GM18502 (cell line): ENCODE results near the gene ADIPOR2.

Experiments
- ATAC-seq: cut with Tn5 transposase; IDR thresholded peaks from one replicate; pipeline ENCODE4 v1.9.1; 2021; ENCODE audit warnings: mild to moderate bottlenecking; ENCODE audit not compliant: unreplicated experiment, poor library complexity

Gene ADIPOR2

GRCh38 chr12:1690578-1691122 lies at the start of gene ADIPOR2:
Gene ADIPOR2 (plus strand): TSS chr12:1691070. CDS start chr12:1754344, 63,274 bp downstream.
- ATAC-seq, result peak; percentile 95

DNA sequence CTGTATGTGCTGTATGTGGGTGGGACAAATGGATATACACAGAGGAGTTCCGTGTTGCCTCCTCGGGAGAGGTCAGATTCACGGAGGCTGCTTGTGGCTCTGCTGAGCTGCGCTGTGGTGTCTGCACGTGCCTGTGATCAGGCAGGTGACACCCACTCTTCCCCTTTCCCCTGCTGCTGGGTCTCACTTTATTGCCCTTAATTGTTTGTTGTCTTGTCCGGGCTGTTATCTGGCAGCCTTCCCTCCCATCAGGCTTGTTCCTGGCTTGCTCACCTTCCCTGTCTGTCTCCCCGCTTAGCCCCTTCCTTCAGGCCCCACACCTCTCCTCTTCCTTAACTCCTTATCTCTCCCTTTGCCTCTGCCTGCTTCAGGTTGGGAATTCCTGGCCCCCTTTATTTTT lies 48.4 kb upstream of the ADIPOR2 start:
- ATAC-seq, result no peak

GRCh38 chr12:1643043-1643442 lies 47.8 kb upstream of the ADIPOR2 start:
- no peak for ATAC-seq

DNA sequence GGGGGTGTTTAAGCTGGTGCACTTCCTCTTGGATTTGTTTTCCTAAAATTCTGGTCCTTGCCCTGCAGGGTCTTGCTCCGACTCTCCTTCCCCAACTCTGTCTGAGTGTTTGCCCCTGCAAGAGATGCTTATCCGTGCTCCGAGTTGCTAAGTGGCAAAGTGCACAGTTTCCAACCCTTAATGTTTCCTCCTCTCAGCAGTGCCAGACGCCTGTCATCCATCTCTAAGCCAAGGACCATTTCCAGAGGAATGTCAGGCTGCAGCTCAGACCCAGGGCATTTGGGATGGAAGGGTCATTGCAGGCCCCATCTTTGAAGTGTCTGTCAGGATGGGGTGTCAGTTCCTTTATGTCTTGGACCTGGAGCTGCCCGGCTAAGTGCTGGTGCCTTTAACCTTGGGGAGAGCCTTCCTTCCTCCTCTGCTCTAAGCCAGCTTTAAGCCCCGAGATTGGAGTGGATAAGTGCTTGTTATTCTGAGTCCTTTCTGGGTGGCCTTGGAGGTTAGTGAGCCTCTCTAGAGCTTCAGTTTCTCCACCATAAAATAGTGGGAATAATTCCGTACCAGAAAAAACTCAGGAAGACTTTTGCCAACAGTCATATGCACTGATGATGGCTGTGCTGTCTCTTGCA lies 46.9 kb upstream of the ADIPOR2 start:
- ATAC-seq, result no peak

GRCh38 chr12:1644534-1645438 lies 46.1 kb upstream of the ADIPOR2 start:
- ATAC-seq, result no peak

GRCh38 chr12:1645819-1646218 lies 45.1 kb upstream of the ADIPOR2 start:
- no peak for ATAC-seq

DNA sequence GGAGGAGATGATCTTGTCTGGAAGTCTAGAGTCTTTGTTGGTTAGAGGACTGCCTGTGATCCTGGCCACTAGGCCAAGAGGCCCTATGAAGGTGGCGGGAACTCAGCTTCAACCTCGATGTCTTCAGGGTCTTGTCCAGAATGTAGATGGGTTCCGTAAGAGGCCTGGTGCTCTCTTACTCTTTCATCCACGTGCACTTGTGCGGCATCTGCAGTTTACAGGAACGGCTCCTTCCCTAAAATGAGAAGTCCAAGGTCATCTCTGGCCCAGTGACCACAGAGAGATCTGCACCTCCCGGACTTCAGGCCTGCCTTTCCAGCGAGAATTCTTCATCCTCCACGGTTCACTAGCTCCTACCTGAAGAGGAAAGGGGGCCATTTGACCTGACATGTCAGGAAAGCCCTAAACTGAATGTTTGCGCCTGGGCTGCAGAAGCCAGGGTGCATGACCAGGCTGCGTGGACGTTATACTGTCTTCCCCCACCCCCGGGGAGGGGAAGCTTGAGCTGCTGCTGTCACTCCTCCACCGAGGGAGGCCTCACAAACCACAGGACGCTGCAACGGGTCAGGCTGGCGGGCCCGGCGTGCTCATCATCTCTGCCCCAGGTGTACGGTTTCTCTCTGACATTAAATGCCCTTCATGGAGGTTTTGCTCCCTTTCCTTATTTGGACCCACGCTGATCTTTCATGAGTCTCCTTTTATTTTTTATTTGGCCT lies 44.1 kb upstream of the ADIPOR2 start:
- ATAC-seq, result no peak

DNA sequence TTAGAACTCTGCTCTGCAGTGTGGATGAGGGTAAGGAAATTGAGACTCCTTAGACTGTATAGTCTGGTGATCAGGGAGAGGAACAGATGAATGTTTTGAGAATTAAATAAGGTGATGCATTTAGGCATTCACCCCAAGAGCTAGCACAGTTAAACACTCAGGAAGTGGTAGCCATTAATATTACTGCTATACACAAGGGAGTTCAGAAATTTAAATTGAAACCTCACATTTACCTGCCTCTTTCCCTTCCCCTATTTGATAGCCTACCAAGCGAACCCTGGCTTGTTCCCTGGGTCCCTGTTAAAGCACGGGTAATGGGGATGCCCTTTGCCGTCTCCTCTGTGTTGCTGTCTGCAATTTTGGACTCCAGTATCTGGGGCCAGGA lies 43.6 kb upstream of the ADIPOR2 start:
- no peak for ATAC-seq

GRCh38 chr12:1650260-1650977 lies 40.5 kb upstream of the ADIPOR2 start:
- no peak for ATAC-seq

GRCh38 chr12:1650978-1651361 lies 39.9 kb upstream of the ADIPOR2 start:
- no peak for ATAC-seq

DNA sequence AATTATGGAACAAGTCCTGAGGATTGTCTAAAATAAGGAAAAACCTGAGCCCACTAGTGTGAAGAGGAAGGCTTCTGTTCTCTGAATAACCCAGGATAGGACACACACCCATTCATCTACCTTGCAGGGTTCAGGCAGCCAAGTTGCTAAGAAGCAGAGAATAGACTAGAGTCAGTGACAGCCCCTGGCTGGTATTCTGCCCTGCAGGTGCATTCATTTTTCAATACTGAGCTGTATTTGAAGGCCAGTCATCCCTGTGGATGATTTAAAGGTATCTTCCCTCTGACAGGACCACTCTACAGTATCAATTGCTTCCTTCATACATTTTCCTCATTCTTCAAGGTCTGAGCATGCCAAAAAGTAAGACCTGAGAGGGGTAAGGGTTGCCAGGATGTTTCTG lies 38.9 kb upstream of the ADIPOR2 start:
- no peak for ATAC-seq

DNA sequence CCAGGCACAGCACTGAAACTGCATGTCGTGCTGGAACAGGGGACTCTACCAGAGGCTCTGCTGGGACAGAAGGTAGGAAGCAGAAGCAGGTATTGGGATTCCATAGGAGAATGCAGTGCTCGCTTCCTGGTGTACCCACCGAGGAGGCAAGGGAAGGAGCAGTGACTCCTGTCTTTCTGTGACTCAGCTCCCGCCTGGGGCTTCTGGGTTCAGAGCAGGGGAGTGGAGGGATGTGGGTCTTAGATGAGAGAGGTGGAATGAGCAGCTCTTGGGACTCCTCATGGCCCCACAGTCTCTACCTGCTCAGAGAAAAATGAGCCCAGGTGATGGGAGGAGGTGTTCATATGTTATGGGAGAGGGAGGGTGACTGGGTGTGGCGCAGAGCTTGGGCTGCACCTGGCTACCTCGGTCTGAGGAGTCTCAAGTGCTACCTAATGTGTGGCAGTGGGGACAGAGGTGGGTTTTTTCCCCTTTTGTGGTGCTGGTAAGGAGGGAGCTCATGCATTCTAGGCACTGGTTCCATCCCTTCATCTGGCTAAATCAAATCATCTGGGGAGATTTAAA lies 35.6 kb upstream of the ADIPOR2 start:
- no peak for ATAC-seq

- no peak for ATAC-seq
Observed at GRCh38 chr12:1656902-1657301, 34.0 kb upstream of the ADIPOR2 start.

- ATAC-seq, result no peak
Observed at GRCh38 chr12:1657688-1658087, 33.2 kb upstream of the ADIPOR2 start.

GRCh38 chr12:1660304-1661187 lies 30.3 kb upstream of the ADIPOR2 start:
- ATAC-seq, result no peak

DNA sequence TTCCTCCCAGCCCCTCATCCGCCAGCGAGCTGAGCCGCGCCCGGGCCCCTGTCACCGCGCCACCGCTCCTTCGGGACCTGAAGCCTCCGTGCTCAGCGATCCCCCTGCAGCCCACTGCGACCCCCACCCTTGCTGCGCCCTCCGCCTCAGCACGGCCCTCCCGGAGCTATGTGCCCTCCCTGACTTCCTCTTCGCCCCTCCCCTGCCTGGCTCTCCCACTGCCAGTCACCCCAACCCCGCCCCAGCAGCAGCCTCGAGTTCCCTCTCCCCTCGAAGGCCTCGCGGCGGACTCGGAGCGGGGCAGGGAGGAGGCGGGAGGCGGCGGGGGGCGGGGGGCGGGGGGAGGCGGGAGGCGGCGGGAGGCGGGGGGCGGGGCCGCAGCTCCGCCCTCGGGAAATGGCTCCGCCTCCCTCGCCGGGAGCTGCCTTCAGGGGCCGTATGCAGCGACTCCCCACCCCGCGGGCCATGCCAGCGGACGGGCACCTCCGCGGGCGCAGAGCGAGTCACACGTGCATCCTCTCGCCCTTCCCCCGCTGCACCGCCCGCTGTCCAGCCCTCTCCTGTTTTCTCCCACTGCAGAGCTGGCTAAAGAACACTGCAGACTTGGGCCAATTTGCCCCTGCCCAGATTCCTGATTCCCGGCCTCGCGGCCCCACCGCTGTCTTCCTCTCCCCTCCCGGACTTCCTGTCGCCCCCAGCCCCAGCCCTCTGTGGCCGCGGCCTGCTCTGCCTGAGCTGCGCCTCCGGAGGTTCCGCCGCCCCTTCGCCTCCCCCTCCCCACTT lies 29.1 kb upstream of the ADIPOR2 start:
- peak; percentile 69 for ATAC-seq

DNA sequence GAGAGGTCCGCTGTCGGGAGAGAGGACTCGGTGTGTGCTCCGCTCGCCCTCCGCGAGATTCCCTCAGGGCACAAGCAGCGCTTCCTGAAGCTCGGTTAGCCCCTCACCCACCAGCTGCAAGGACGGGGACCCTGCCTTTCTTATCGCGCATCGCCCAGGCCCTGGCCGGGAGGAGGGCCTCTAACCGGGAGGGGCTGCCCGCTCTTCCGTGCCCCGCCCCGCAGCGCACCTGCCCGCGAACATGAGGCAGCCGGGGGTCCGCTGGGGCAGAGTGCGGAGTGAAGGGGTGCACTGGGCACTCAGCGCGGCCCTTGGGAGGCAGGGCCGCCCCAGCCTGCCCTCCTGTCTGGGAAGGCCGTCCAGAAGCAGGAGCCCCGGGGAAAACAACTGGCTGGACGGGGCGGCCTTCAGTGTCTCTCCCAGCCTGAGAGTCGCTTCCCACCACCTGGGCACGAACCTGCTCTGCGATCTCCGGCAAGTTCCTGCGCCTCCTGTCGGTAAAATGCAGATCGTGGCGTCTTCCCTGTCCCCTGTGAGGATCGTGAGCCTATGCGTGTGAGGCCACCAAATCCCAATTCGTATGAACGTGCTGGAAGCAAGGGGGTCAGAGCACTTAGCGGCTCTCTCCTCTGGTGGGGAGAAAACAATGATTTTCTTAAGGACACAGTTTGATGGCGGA lies 28.0 kb upstream of the ADIPOR2 start:
- no peak for ATAC-seq
